ENCODE measurements around the gene CYP24A1. TPM values are rescaled to one million over a fixed set of nuclear protein-coding genes. Genes with fewer than 3 reads are reported as not detected.

CYP24A1 gene
- polyA plus RNA-seq, 1 of the 3 experiments (the other 2 are of a cell fraction) = 8.8 TPM

DNA sequence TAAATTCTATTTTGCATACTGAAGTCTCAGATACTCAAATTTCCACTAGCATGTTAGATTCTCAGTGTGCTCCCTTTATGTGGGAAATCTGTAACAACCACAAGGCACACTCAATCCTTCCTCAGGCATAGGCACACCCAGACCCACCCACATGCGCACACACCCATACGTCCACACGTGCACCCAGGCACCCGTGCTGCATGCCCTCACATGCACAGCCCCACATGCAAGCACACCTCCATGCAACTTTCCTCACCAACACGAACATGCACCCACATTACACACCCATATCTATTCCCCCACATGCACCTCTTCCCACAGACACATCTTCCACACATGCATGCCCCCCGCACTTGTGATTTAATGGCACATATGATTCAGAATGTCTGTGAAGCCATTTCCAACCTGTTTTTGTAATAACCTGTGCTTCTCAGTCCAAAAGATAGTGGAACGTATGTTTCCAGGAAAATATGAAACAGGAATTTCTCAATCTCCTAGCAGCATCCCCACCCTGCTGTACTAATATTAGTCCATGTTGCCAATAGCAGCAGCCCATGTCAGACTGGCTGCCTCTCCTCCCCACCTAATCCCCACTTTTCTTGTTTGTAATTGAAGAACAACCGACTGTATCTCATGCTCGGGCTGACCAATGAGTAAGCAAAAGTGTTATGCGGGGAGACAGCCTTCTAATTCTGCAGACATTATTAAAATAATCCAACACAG, 11.3 kb upstream of the CYP24A1 start:
- no peaks in the 10 kb centered on the region for H3K36me3 ChIP-seq (replicated peaks in 1 of 2; ENCODE audit: control insufficient read depth in 1 of 2, insufficient read depth in 2 of 2, low read length in 1 of 2)
- H3K27me3 ChIP-seq (ENCODE audit: insufficient read depth) = no peaks in the 10 kb centered on the region
- 82% methylated on average over 10 of the region's 10 CpGs for WGBS (ENCODE audit: low lambda C conversion rate)
- H3K9me2 ChIP-seq = no peaks in the 10 kb centered on the region
- H3K9ac ChIP-seq = no peak overlapping the region
- peaks cover 0 to 6% of the 10 kb centered on the region in 2 experiments; a peak in 3 of 4 replicates for H3K4me1 ChIP-seq (ENCODE audit: control insufficient read depth in 1 of 2, insufficient read depth in 2 of 2, low read depth in 1 of 2, low read length in 1 of 2)
- H2AFZ ChIP-seq (ENCODE audit: low read depth) = no peak overlapping the region
- H3K9me3 ChIP-seq = no peaks in the 10 kb centered on the region
- no peak for DNase-seq
- H3K27ac ChIP-seq (ENCODE audit: low read depth in 2 of 2, low read length in 1 of 2) = no peak overlapping the region
- ChIA-PET POLR2A (no interaction called here), CTCF (interaction anchor here (1.4 kb wide), 1 partner anchor 82 kb away, joined by 3 read pairs; no protein-coding TSS in a partner anchor)
- TF ChIP-seq FOSL2 (IDR thresholded peaks at IDR 0.05; ENCODE audit: borderline replicate concordance, low read depth) = no peak
- TF ChIP-seq GABPA (IDR thresholded peaks at IDR 0.05; ENCODE audit: low read depth) = no peak
- TF ChIP-seq NRF1 (IDR thresholded peaks at IDR 0.05; ENCODE audit: low read depth, low read length) = no peak
- no peak for TF ChIP-seq ELF1 (IDR thresholded peaks at IDR 0.05)
- peaks cover 8% of the 10 kb centered on the region for H3F3A ChIP-seq (replicated peaks; ENCODE audit: insufficient read depth)
- H4K20me1 ChIP-seq (ENCODE audit: insufficient read depth) = no peaks in the 10 kb centered on the region
- H3K79me2 ChIP-seq (ENCODE audit: insufficient read depth) = no peaks in the 10 kb centered on the region
- H3K4me3 ChIP-seq (ENCODE audit: low read depth in 2 of 2, low read length in 1 of 2) = no peak overlapping the region
- H3K4me2 ChIP-seq = no peak overlapping the region

DNA sequence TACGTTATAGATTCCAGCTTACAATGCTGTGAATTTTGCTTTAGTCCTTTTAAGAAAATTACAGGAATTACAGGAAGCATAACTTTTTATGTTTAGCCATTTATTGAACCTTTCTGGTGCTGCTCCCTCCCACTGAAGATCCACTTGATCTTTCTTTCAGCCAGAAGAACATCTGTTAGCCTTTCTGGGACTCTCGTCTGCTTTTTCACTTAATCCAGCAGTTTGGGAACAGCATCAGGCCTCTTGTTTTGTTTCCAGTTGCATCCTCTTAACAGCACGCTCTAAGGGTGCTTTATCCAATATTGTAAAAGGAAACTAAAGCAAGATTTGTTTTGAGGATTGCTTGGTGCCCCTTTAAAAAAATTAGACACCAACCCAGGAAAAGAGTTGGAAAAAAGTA, 10.3 kb upstream of the CYP24A1 start:
- CTCF ChIA-PET = no interaction called here
- no peaks in the 10 kb centered on the region for H3K9me2 ChIP-seq
- no peak for DNase-seq
- H3K9me3 ChIP-seq = no peaks in the 10 kb centered on the region
- 64% methylated on average over 3 of the region's 3 CpGs for WGBS (ENCODE audit: low lambda C conversion rate)
- H3K4me1 ChIP-seq (ENCODE audit: control insufficient read depth in 1 of 2, insufficient read depth in 2 of 2, low read depth in 1 of 2, low read length in 1 of 2) = no peaks in the 10 kb centered on the region
- no peak overlapping the region for H3K27ac ChIP-seq (ENCODE audit: low read depth in 2 of 2, low read length in 1 of 2)
- H3K4me2 ChIP-seq = no peak overlapping the region
- H3K36me3 ChIP-seq (replicated peaks in 1 of 2; ENCODE audit: control insufficient read depth in 1 of 2, insufficient read depth in 2 of 2, low read length in 1 of 2) = no peaks in the 10 kb centered on the region
- no peaks in the 10 kb centered on the region for H3K27me3 ChIP-seq (ENCODE audit: insufficient read depth)
- H3K79me2 ChIP-seq (ENCODE audit: insufficient read depth) = no peaks in the 10 kb centered on the region
- H3K4me3 ChIP-seq (ENCODE audit: low read depth in 2 of 2, low read length in 1 of 2) = no peak overlapping the region
- no peak overlapping the region for H3K9ac ChIP-seq
- peaks cover 2% of the 10 kb centered on the region for H3F3A ChIP-seq (replicated peaks; ENCODE audit: insufficient read depth)
- POLR2A ChIA-PET = no interaction called here
- no peak overlapping the region for H2AFZ ChIP-seq (ENCODE audit: low read depth)
- H4K20me1 ChIP-seq (ENCODE audit: insufficient read depth) = no peaks in the 10 kb centered on the region
- no peak for TF ChIP-seq NFIC (IDR thresholded peaks at IDR 0.05; ENCODE audit: borderline replicate concordance)
- TF ChIP-seq SIN3A (IDR thresholded peaks at IDR 0.05; ENCODE audit: borderline replicate concordance, low read depth, low read length) = no peak
- TF ChIP-seq, protein P1, sequence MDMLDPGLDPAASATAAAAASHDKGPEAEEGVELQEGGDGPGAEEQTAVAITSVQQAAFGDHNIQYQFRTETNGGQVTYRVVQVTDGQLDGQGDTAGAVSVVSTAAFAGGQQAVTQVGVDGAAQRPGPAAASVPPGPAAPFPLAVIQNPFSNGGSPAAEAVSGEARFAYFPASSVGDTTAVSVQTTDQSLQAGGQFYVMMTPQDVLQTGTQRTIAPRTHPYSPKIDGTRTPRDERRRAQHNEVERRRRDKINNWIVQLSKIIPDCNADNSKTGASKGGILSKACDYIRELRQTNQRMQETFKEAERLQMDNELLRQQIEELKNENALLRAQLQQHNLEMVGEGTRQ (IDR thresholded peaks at IDR 0.05; ENCODE audit: borderline replicate concordance, low read depth, low read length) = no peak
- no peak for TF ChIP-seq TCF12 (IDR thresholded peaks at IDR 0.05)
- no peak for TF ChIP-seq MXI1 (IDR thresholded peaks at IDR 0.05; ENCODE audit: low read depth, low read length)
- TF ChIP-seq, protein P2, sequence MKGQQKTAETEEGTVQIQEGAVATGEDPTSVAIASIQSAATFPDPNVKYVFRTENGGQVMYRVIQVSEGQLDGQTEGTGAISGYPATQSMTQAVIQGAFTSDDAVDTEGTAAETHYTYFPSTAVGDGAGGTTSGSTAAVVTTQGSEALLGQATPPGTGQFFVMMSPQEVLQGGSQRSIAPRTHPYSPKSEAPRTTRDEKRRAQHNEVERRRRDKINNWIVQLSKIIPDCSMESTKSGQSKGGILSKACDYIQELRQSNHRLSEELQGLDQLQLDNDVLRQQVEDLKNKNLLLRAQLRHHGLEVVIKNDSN (IDR thresholded peaks at IDR 0.05; ENCODE audit: borderline replicate concordance, low read depth) = no peak
- TF ChIP-seq, protein P3, sequence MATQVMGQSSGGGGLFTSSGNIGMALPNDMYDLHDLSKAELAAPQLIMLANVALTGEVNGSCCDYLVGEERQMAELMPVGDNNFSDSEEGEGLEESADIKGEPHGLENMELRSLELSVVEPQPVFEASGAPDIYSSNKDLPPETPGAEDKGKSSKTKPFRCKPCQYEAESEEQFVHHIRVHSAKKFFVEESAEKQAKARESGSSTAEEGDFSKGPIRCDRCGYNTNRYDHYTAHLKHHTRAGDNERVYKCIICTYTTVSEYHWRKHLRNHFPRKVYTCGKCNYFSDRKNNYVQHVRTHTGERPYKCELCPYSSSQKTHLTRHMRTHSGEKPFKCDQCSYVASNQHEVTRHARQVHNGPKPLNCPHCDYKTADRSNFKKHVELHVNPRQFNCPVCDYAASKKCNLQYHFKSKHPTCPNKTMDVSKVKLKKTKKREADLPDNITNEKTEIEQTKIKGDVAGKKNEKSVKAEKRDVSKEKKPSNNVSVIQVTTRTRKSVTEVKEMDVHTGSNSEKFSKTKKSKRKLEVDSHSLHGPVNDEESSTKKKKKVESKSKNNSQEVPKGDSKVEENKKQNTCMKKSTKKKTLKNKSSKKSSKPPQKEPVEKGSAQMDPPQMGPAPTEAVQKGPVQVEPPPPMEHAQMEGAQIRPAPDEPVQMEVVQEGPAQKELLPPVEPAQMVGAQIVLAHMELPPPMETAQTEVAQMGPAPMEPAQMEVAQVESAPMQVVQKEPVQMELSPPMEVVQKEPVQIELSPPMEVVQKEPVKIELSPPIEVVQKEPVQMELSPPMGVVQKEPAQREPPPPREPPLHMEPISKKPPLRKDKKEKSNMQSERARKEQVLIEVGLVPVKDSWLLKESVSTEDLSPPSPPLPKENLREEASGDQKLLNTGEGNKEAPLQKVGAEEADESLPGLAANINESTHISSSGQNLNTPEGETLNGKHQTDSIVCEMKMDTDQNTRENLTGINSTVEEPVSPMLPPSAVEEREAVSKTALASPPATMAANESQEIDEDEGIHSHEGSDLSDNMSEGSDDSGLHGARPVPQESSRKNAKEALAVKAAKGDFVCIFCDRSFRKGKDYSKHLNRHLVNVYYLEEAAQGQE (IDR thresholded peaks at IDR 0.05; ENCODE audit: low read depth, low read length) = no peak
- no peak for TF ChIP-seq FOXM1 (IDR thresholded peaks at IDR 0.05; ENCODE audit: low read depth)
- TF ChIP-seq FOXJ3 (CRISPR knock-in tag; IDR thresholded peaks at IDR 0.05) = no peak
- no peak for TF ChIP-seq SMC3 (IDR thresholded peaks at IDR 0.05; ENCODE audit: low read depth, low read length)
- no peak for TF ChIP-seq FOSL2 (IDR thresholded peaks at IDR 0.05; ENCODE audit: borderline replicate concordance, low read depth)
- no peak for TF ChIP-seq TAF1 (IDR thresholded peaks at IDR 0.05; ENCODE audit: borderline replicate concordance, low read depth, low read length)
- TF ChIP-seq, protein P4, sequence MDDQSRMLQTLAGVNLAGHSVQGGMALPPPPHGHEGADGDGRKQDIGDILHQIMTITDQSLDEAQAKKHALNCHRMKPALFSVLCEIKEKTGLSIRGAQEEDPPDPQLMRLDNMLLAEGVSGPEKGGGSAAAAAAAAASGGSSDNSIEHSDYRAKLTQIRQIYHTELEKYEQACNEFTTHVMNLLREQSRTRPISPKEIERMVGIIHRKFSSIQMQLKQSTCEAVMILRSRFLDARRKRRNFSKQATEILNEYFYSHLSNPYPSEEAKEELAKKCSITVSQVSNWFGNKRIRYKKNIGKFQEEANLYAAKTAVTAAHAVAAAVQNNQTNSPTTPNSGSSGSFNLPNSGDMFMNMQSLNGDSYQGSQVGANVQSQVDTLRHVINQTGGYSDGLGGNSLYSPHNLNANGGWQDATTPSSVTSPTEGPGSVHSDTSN (IDR thresholded peaks at IDR 0.05) = no peak
- TF ChIP-seq GABPA (IDR thresholded peaks at IDR 0.05; ENCODE audit: low read depth) = no peak
- TF ChIP-seq GATA2 (CRISPR knock-in tag; IDR thresholded peaks at IDR 0.05) = no peak
- TF ChIP-seq, protein P5, sequence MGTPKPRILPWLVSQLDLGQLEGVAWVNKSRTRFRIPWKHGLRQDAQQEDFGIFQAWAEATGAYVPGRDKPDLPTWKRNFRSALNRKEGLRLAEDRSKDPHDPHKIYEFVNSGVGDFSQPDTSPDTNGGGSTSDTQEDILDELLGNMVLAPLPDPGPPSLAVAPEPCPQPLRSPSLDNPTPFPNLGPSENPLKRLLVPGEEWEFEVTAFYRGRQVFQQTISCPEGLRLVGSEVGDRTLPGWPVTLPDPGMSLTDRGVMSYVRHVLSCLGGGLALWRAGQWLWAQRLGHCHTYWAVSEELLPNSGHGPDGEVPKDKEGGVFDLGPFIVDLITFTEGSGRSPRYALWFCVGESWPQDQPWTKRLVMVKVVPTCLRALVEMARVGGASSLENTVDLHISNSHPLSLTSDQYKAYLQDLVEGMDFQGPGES (IDR thresholded peaks at IDR 0.05; ENCODE audit: low read depth, low read length) = no peak
- TF ChIP-seq TEAD4 (IDR thresholded peaks at IDR 0.05; ENCODE audit: borderline replicate concordance, insufficient read depth) = no peak
- TF ChIP-seq MEF2A (IDR thresholded peaks at IDR 0.05; ENCODE audit: borderline replicate concordance, low read depth) = no peak

All from SK-N-SH (cell line).